ENCODE data around the gene SERPINB2. TPM values are rescaled to one million over a fixed set of nuclear protein-coding genes. Genes with fewer than 3 reads are reported as not detected.

The SERPINB2 gene
- total RNA-seq, 2 experiments from 2014 or later = not detected

GRCh38 chr18:63850636-63851035, 36.9 kb upstream of the SERPINB2 start:
- ChIA-PET CTCF (no interaction called here), POLR2A (no interaction called here)
- no peak overlapping the region for H3K4me3 Mint-ChIP-seq
- no peak for TF ChIP-seq CTCF (IDR thresholded peaks at IDR 0.05)
- H3K36me3 Mint-ChIP-seq (ENCODE audit: low read depth) = no peaks in the 10 kb centered on the region
- no peaks in the 10 kb centered on the region for H3K27me3 Mint-ChIP-seq
- H3K4me1 Mint-ChIP-seq (ENCODE audit: low read depth) = no peaks in the 10 kb centered on the region
- ATAC-seq (no peak), DNase-seq (no peak)
- no peak overlapping the region for H3K27ac Mint-ChIP-seq
- H3K9me3 Mint-ChIP-seq = no peaks in the 10 kb centered on the region
- intact Hi-C loops (cut with micrococcal nuclease) = no loop called here

GRCh38 chr18:63858456-63858855, 29.0 kb upstream of the SERPINB2 start:
- POLR2A ChIA-PET = no interaction called here
- H3K36me3 Mint-ChIP-seq (ENCODE audit: low read depth) = no peaks in the 10 kb centered on the region
- ATAC-seq (no peak), DNase-seq (no peak)
- H3K27me3 Mint-ChIP-seq = peaks cover 3% of the 10 kb centered on the region
- H3K4me3 Mint-ChIP-seq = no peak overlapping the region
- no peak overlapping the region for H3K27ac Mint-ChIP-seq
- TF ChIP-seq CTCF (IDR thresholded peaks at IDR 0.05) = no peak
- no peaks in the 10 kb centered on the region for H3K4me1 Mint-ChIP-seq (ENCODE audit: low read depth)
- CTCF ChIA-PET = no interaction called here
- no peaks in the 10 kb centered on the region for H3K9me3 Mint-ChIP-seq
- intact Hi-C loops (cut with micrococcal nuclease) = no loop called here

- ChIA-PET POLR2A (no interaction called here), CTCF (no interaction called here)
- Mint-ChIP-seq H3K4me1 (ENCODE audit: low read depth) (no peaks in the 10 kb centered on the region), H3K9me3 (no peaks in the 10 kb centered on the region), H3K27me3 (peaks cover 3% of the 10 kb centered on the region), H3K36me3 (ENCODE audit: low read depth) (no peaks in the 10 kb centered on the region), H3K27ac (no peak overlapping the region), H3K4me3 (no peak overlapping the region)
- no peak for ATAC-seq
- DNase-seq = no peak
- no peak for TF ChIP-seq CTCF (IDR thresholded peaks at IDR 0.05)
- intact Hi-C loops (cut with micrococcal nuclease) = no loop called here
These were observed 27.6 kb upstream of the SERPINB2 start for GRCh38 chr18:63859781-63860475.

- Mint-ChIP-seq H3K27me3 (peaks cover 3% of the 10 kb centered on the region), H3K4me3 (no peak overlapping the region), H3K36me3 (ENCODE audit: low read depth) (no peaks in the 10 kb centered on the region), H3K9me3 (no peaks in the 10 kb centered on the region), H3K27ac (no peak overlapping the region), H3K4me1 (ENCODE audit: low read depth) (no peaks in the 10 kb centered on the region)
- DNase-seq = no peak
- intact Hi-C loops (cut with micrococcal nuclease) = no loop called here
- ChIA-PET CTCF (no interaction called here), POLR2A (no interaction called here)
- ATAC-seq = no peak
- TF ChIP-seq CTCF (IDR thresholded peaks at IDR 0.05) = no peak
These were observed 27.0 kb upstream of the SERPINB2 start for GRCh38 chr18:63860531-63860930.

GRCh38 chr18:63867368-63868125, 20.0 kb upstream of the SERPINB2 start:
- TF ChIP-seq CTCF (IDR thresholded peaks at IDR 0.05) = no peak
- intact Hi-C loops (cut with micrococcal nuclease) = no loop called here
- no peak for ATAC-seq
- Mint-ChIP-seq H3K9me3 (no peaks in the 10 kb centered on the region), H3K27me3 (peaks cover 6% of the 10 kb centered on the region), H3K4me3 (no peak overlapping the region), H3K4me1 (ENCODE audit: low read depth) (no peaks in the 10 kb centered on the region), H3K27ac (no peak overlapping the region), H3K36me3 (ENCODE audit: low read depth) (no peaks in the 10 kb centered on the region)
- CTCF ChIA-PET = interaction anchor here (0.9 kb wide), 1 partner anchor 96 kb away, joined by 3 read pairs; no protein-coding TSS in a partner anchor
- DNase-seq = no peak
- POLR2A ChIA-PET = no interaction called here

Data from activated CD8-positive, alpha-beta T cell treated with anti-CD3 and anti-CD28 coated beads for 36 hours (primary cell).